ENCODE results near the gene PFKM.

DNA sequence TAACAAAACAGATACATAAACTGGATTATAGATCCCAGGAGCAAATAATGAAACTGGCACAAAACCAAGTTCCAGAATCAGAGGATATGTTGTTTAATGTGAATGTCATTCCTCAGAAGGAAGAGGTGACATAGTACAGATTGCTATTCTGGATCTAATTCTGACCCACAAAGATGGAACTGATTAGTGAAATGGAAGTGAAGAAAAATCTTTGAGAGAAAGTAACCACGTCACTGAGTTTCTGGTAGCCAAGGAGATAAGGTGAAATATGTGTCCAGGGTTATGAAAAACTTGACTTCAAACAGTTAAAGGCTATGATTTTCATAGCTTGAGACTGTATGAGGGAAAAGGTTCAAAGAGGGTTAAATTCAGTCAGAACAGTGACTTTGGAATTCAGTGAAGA is 75.6 kb downstream of the PFKM start:
- TF ChIP-seq, protein P1, sequence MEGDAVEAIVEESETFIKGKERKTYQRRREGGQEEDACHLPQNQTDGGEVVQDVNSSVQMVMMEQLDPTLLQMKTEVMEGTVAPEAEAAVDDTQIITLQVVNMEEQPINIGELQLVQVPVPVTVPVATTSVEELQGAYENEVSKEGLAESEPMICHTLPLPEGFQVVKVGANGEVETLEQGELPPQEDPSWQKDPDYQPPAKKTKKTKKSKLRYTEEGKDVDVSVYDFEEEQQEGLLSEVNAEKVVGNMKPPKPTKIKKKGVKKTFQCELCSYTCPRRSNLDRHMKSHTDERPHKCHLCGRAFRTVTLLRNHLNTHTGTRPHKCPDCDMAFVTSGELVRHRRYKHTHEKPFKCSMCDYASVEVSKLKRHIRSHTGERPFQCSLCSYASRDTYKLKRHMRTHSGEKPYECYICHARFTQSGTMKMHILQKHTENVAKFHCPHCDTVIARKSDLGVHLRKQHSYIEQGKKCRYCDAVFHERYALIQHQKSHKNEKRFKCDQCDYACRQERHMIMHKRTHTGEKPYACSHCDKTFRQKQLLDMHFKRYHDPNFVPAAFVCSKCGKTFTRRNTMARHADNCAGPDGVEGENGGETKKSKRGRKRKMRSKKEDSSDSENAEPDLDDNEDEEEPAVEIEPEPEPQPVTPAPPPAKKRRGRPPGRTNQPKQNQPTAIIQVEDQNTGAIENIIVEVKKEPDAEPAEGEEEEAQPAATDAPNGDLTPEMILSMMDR (IDR thresholded peaks at IDR 0.05; ENCODE audit: low read depth, low read length, poor library complexity, severe bottlenecking) = no peak
- TF ChIP-seq EZH2phosphoT487 (IDR thresholded peaks at IDR 0.05; ENCODE audit: borderline replicate concordance, low read length) = no peak

All from DOHH2 (cell line).